Panc1 (cell line): Measurements from ENCODE around the gene USP53. TPM values are rescaled to one million over a fixed set of nuclear protein-coding genes. Genes with fewer than 3 reads are reported as not detected.

ENCODE experiments used
- ATAC-seq: fragments of 200-7000 bp; cut with Tn5 transposase; 2 replicates; pipeline ENCODE4 v1.9.1; 2020; ENCODE audit warnings: mild to moderate bottlenecking, moderate library complexity
- BruUV-seq: library from RNA; stranded (reverse); fragments of 400-500 nt; replicated peaks from 2 replicates; lab custom pipeline; 2021; lab: Mats Ljungman, UMichigan
- CTCF ChIA-PET: fragments of 300-600 bp; sonication (Branson Sonifier 250); formaldehyde crosslinking; loops from one replicate; lab custom pipeline; 2022; ENCODE audit warnings: antibody characterized with exemption; lab: Charles Lee
- POLR2A ChIA-PET: fragments of 300-600 bp; sonication (Branson Sonifier 250); formaldehyde crosslinking; loops from one replicate; lab custom pipeline; 2022; ENCODE audit warnings: antibody characterized with exemption; lab: Charles Lee
- DNase-seq: peaks from one replicate; pipeline ENCODE4 v3.0.0-alpha.2; 2010; ENCODE audit warnings: low read depth, low spot score
- H3K27ac ChIP-seq: 2 replicates; pipeline ENCODE4 v1.5.1; 2011; ENCODE audit warnings: mild to moderate bottlenecking, low read length, inconsistent platforms
- H3K27me3 ChIP-seq: fragments of 200-500 bp; sonication (Bioruptor generic); 2 replicates; pipeline ENCODE4 v1.6.0; 2014; ENCODE audit warnings: low read length, inconsistent platforms; ENCODE audit not compliant: control insufficient read depth, insufficient read depth
- H3K36me3 ChIP-seq: fragments of 200-500 bp; sonication (Bioruptor generic); 2 replicates; pipeline ENCODE4 v1.5.1; 2014; ENCODE audit warnings: inconsistent platforms, mild to moderate bottlenecking, low read length, moderate library complexity; ENCODE audit not compliant: control insufficient read depth, insufficient read depth
- H3K4me1 ChIP-seq: 2 replicates; pipeline ENCODE4 v1.5.1; 2011; ENCODE audit warnings: inconsistent platforms, mild to moderate bottlenecking, low read length, moderate library complexity; ENCODE audit not compliant: control insufficient read depth, insufficient read depth
- H3K4me3 ChIP-seq, 2 experiments: 2 replicates each; pipeline ENCODE4 v1.5.1; 2011 to 2012; ENCODE audit warnings: low read depth in 2 of 2, low read length in 2 of 2, mild to moderate bottlenecking in 2 of 2, inconsistent platforms in 1 of 2, moderate library complexity in 1 of 2
- H3K9me3 ChIP-seq: fragments of 200-500 bp; sonication (Bioruptor generic); 2 replicates; pipeline ENCODE4 v1.5.1; 2014; ENCODE audit warnings: low read depth, mild to moderate bottlenecking, inconsistent platforms, low read length, moderate library complexity; ENCODE audit not compliant: control insufficient read depth, insufficient read depth
- CTCF ChIP-seq: fragments of 450-650 bp; IDR thresholded peaks from 2 replicates; pipeline ENCODE4 v1.5.1; 2017; ENCODE audit warnings: mild to moderate bottlenecking
- POLR2AphosphoS5 ChIP-seq: IDR thresholded peaks from 2 replicates; pipeline ENCODE4 v1.6.1; 2012; ENCODE audit warnings: mild to moderate bottlenecking, low read depth, low read length, moderate library complexity
- REST ChIP-seq, 2 experiments: IDR thresholded peaks; 2 replicates each; pipeline ENCODE4 v1.6.1; 2011 to 2012; ENCODE audit warnings: low read depth in 2 of 2, control low read depth in 1 of 2, low read length in 1 of 2, mild to moderate bottlenecking in 1 of 2, moderate library complexity in 1 of 2; ENCODE audit not compliant: insufficient read depth in 1 of 2
- SIN3A ChIP-seq: IDR thresholded peaks from 2 replicates; pipeline ENCODE4 v1.6.1; 2012; ENCODE audit warnings: low read depth, mild to moderate bottlenecking, low read length, moderate library complexity, borderline replicate concordance; ENCODE audit not compliant: insufficient read depth
- TCF7L2 ChIP-seq: IDR thresholded peaks from 2 replicates; pipeline ENCODE4 v1.6.1; 2011; ENCODE audit warnings: mild to moderate bottlenecking, low read depth, low read length, inconsistent platforms
- in situ Hi-C: cut with HindIII; loops from 2 replicates; pipeline ENCODE4 v1.10.0; 2016; ENCODE audit warnings: low sequenced_read_pairs, low pct_unique_long_range_greater_than_20kb
- intact Hi-C: fragments of 100-400 bp; cut with micrococcal nuclease; formaldehyde crosslinking; loops from one replicate; pipeline ENCODE4 v1.10.0; 2022; ENCODE audit not compliant: unreplicated experiment
- total RNA-seq: library from RNA; stranded (reverse); gene quantifications from one replicate; pipeline ENCODE4 v1.2.1, GENCODE V29; 2021; ENCODE audit not compliant: unreplicated experiment

Gene USP53
- total RNA-seq, 1 experiment from 2014 or later: 5.3 TPM

- Histone ChIP-seq H3K27ac (peak overlapping the region; percentile 94), H3K9me3 (no peaks in the 10 kb centered on the region), H3K27me3 (no peaks in the 10 kb centered on the region), H3K4me3 (peak overlapping the region; percentile 94 to 97), H3K36me3 (peaks cover 2% of the 10 kb centered on the region; the same call in 1 of the 2 replicates), H3K4me1 (peaks cover 10% of the 10 kb centered on the region)
- ChIA-PET POLR2A (no interaction called here), CTCF (no interaction called here)
- peak; percentile 67 for DNase-seq
- in situ Hi-C loops (no loop called here), intact Hi-C loops (no loop called here)
- TF ChIP-seq TCF7L2 (peak; percentile 90), SIN3A (no peak), POLR2AphosphoS5 (peak; percentile 72)
- no TSS peak for BruUV-seq
- ATAC-seq: peak; percentile 100
Observed at GRCh38 chr4:119300101-119300978, 87.8 kb downstream of the USP53 start.

GRCh38 chr4:119302073-119302832, 89.7 kb downstream of the USP53 start:
- ATAC-seq: no peak
- CTCF ChIA-PET: no interaction called here
- Histone ChIP-seq H3K4me3 (no peak overlapping the region), H3K4me1 (peaks cover 10% of the 10 kb centered on the region), H3K27me3 (0 out of 2 replicates have a peak, but pooled peaks cover 2% of the 10 kb centered on the region), H3K9me3 (no peaks in the 10 kb centered on the region), H3K36me3 (peaks cover 2% of the 10 kb centered on the region; the same call in 1 of the 2 replicates), H3K27ac (no peak overlapping the region)
- in situ Hi-C loops (no loop called here), intact Hi-C loops (no loop called here)
- POLR2A ChIA-PET: no interaction called here
- no peak for DNase-seq
- BruUV-seq: no TSS peak
- TF ChIP-seq REST (IDR thresholded peaks at IDR 0.05; ENCODE audit: insufficient read depth in 1 of 2, low read depth in 2 of 2, low read length in 1 of 2) (no peak), POLR2AphosphoS5 (no peak), TCF7L2 (no peak), CTCF (no peak), SIN3A (no peak)
